Measurements from ENCODE around the gene SLC29A3. TPM values are rescaled to one million over a fixed set of nuclear protein-coding genes. Genes with fewer than 3 reads are reported as not detected.
A peak's percentile ranks its signal among the peaks of the same experiment; 100 is the strongest.

The SLC29A3 gene
- total RNA-seq, 1 experiment from 2014 or later: 35.7 TPM

DNA sequence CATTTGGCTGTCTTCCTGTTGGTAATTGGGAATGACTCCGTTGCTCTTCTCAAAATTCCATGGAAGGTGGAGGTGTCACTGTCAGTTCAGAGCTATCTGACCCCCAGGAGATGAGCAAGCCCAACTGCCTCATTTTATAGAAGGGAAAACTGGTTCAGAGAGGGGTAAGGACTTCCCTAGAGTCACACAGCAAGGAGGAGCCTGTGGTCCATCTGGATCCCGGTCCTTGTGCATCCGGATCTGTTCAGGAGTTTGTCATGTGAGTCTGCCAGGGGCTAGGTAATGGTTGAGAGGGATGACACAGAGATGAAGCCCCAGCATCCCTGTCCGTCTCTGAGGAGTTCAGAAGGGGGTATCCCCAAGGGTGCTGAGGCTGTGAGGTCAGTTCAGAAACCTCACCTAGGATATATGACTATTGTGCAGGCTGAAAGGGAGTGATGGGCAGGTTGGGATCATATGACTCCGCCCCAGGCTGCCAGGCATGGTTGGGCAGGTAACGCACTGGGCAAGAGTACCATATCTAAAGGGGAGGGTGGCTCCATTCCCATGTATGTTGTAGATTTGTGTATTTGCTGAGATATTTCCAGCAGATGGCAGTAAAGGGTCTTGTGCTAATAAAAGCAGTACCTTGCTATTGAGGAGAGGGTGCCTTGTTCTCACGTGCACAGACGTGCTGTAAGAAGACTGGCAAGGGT lies 16.0 kb upstream of the SLC29A3 start:
- Histone ChIP-seq H3K9me2 (ENCODE audit: insufficient read depth) (no peaks in the 10 kb centered on the region), H3K36me3 (ENCODE audit: low read depth) (no peaks in the 10 kb centered on the region), H3K4me3 (no peak overlapping the region), H3K4me2 (no peak overlapping the region), H3K27me3 (ENCODE audit: insufficient read depth, low read depth) (no peaks in the 10 kb centered on the region), H4K20me1 (ENCODE audit: insufficient read depth) (no peaks in the 10 kb centered on the region), H3K27ac (no peak overlapping the region), H3K79me2 (ENCODE audit: low read depth) (no peaks in the 10 kb centered on the region), H3K4me1 (replicated peaks; ENCODE audit: insufficient read depth) (peaks cover 12% of the 10 kb centered on the region), H3F3A (ENCODE audit: insufficient read depth, low read depth) (peaks cover 4% of the 10 kb centered on the region; the same call in 1 of the 2 replicates), H2AFZ (no peak overlapping the region), H3K9me3 (ENCODE audit: insufficient read depth, low read depth) (no peaks in the 10 kb centered on the region)
- DNase-seq: peak in 1 of 2 experiments; percentile 67
- TF ChIP-seq, protein P1, sequence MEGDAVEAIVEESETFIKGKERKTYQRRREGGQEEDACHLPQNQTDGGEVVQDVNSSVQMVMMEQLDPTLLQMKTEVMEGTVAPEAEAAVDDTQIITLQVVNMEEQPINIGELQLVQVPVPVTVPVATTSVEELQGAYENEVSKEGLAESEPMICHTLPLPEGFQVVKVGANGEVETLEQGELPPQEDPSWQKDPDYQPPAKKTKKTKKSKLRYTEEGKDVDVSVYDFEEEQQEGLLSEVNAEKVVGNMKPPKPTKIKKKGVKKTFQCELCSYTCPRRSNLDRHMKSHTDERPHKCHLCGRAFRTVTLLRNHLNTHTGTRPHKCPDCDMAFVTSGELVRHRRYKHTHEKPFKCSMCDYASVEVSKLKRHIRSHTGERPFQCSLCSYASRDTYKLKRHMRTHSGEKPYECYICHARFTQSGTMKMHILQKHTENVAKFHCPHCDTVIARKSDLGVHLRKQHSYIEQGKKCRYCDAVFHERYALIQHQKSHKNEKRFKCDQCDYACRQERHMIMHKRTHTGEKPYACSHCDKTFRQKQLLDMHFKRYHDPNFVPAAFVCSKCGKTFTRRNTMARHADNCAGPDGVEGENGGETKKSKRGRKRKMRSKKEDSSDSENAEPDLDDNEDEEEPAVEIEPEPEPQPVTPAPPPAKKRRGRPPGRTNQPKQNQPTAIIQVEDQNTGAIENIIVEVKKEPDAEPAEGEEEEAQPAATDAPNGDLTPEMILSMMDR (conservative IDR thresholded peaks at IDR 0.05): peak; percentile 76
- no peak for TF ChIP-seq EZH2 (IDR thresholded peaks at IDR 0.05; ENCODE audit: low read depth)
- BruUV-seq (replicated peaks): no TSS peak
- ChIA-PET POLR2A (ENCODE audit: unreplicated experiment) (no interaction called here), CTCF (no interaction called here)
- intact Hi-C loops (cut with micrococcal nuclease; ENCODE audit: unreplicated experiment): no loop called here

DNA sequence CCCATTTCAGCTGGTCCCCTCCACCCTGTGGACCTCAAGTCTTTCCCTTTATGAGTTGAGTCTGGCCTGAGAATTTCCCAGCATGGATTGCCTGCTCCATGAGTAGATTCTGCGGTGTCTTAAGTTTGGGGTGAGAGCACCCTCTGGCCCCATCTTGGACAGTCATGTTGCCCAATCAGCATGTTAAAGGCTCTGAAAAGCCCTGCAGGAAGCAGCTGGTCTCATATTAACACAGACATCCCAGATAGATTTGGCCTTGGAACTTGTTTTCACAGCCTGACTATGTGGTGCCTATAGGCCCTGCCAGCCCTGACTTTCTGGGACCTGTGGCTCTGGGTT lies 15.5 kb upstream of the SLC29A3 start:
- Histone ChIP-seq H3K27ac (no peak overlapping the region), H3K4me1 (replicated peaks; ENCODE audit: insufficient read depth) (peaks cover 17% of the 10 kb centered on the region), H3K79me2 (ENCODE audit: low read depth) (no peaks in the 10 kb centered on the region), H4K20me1 (ENCODE audit: insufficient read depth) (no peaks in the 10 kb centered on the region), H3K4me2 (no peak overlapping the region), H3K36me3 (ENCODE audit: low read depth) (no peaks in the 10 kb centered on the region), H2AFZ (no peak overlapping the region), H3K4me3 (no peak overlapping the region), H3K27me3 (ENCODE audit: insufficient read depth, low read depth) (no peaks in the 10 kb centered on the region), H3K9me2 (ENCODE audit: insufficient read depth) (no peaks in the 10 kb centered on the region), H3K9me3 (ENCODE audit: insufficient read depth, low read depth) (no peaks in the 10 kb centered on the region), H3F3A (ENCODE audit: insufficient read depth, low read depth) (peaks cover 5% of the 10 kb centered on the region; the same call in 1 of the 2 replicates)
- ChIA-PET POLR2A (ENCODE audit: unreplicated experiment) (no interaction called here), CTCF (interaction anchor here (0.6 kb wide), 2 partner anchors 60 to 544 kb away, joined by 10 read pairs; no protein-coding TSS in a partner anchor)
- no TSS peak for BruUV-seq (replicated peaks)
- intact Hi-C loops (cut with micrococcal nuclease; ENCODE audit: unreplicated experiment): no loop called here
- TF ChIP-seq EZH2 (IDR thresholded peaks at IDR 0.05; ENCODE audit: low read depth): no peak
- TF ChIP-seq, protein P1 (conservative IDR thresholded peaks at IDR 0.05): peak; percentile 16; the same call in 1 of the 2 replicates
- DNase-seq: no peak

DNA sequence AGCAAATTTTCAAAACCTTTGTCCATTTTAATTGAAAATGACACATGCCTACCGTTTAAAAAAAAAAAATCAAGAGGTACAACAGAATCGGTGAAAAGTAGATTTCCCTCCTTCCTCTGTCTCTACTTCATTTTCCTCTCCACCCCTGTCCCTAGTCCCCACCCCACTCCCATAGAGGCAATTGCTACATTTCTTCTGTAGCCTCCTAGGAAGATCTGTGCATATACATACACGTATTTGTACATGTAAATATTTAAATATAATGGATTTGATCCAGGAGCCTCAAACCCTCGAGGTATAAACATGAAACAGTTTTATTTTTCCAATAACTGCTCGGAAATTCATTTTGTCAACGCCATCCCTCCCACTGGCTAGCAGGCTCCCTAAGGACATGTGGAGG lies 14.1 kb upstream of the SLC29A3 start:
- intact Hi-C loops (cut with micrococcal nuclease; ENCODE audit: unreplicated experiment): no loop called here
- H3K27ac ChIP-seq: no peak overlapping the region
- no TSS peak for BruUV-seq (replicated peaks)
- no peaks in the 10 kb centered on the region for H3K9me2 ChIP-seq (ENCODE audit: insufficient read depth)
- H3K36me3 ChIP-seq (ENCODE audit: low read depth): no peaks in the 10 kb centered on the region
- ChIA-PET CTCF (no interaction called here), POLR2A (ENCODE audit: unreplicated experiment) (no interaction called here)
- no peaks in the 10 kb centered on the region for H3K27me3 ChIP-seq (ENCODE audit: insufficient read depth, low read depth)
- peaks cover 24% of the 10 kb centered on the region for H3K4me1 ChIP-seq (replicated peaks; ENCODE audit: insufficient read depth)
- H4K20me1 ChIP-seq (ENCODE audit: insufficient read depth): no peaks in the 10 kb centered on the region
- no peak overlapping the region for H3K4me3 ChIP-seq
- no peaks in the 10 kb centered on the region for H3K9me3 ChIP-seq (ENCODE audit: insufficient read depth, low read depth)
- H3K4me2 ChIP-seq: no peak overlapping the region
- peaks cover 5% of the 10 kb centered on the region; the same call in 1 of the 2 replicates for H3F3A ChIP-seq (ENCODE audit: insufficient read depth, low read depth)
- TF ChIP-seq, protein P1 (conservative IDR thresholded peaks at IDR 0.05): no peak
- TF ChIP-seq EZH2 (IDR thresholded peaks at IDR 0.05; ENCODE audit: low read depth): no peak
- H3K79me2 ChIP-seq (ENCODE audit: low read depth): no peaks in the 10 kb centered on the region
- DNase-seq: no peak
- H2AFZ ChIP-seq: no peak overlapping the region
